GM18870 (cell line): Measurements from ENCODE around the gene SNRNP27.

Source experiments
- ATAC-seq: cut with Tn5 transposase; IDR thresholded peaks from one replicate; pipeline ENCODE4 v1.9.1; 2021; ENCODE audit warnings: moderate library complexity; ENCODE audit not compliant: unreplicated experiment

Gene SNRNP27

GRCh38 chr2:69914950-69915945, 21.5 kb downstream of the SNRNP27 start, which contains the start of gene MXD1:
Gene MXD1, plus strand, starts transcription at chr2:69915109. Its CDS starts 222 bp downstream, at chr2:69915331.
- no peak for ATAC-seq

GRCh38 chr2:69916106-69916505, 22.4 kb downstream of the SNRNP27 start:
- no peak for ATAC-seq

- no peak for ATAC-seq
Observed at GRCh38 chr2:69917852-69918251, 24.1 kb downstream of the SNRNP27 start.

- ATAC-seq: no peak
Observed at GRCh38 chr2:69918401-69918800, 24.6 kb downstream of the SNRNP27 start.

GRCh38 chr2:69923116-69923515, 29.4 kb downstream of the SNRNP27 start:
- no peak for ATAC-seq

GRCh38 chr2:69926849-69927515, 33.2 kb downstream of the SNRNP27 start:
- no peak for ATAC-seq

- ATAC-seq: no peak
Observed at GRCh38 chr2:69931832-69932595, 38.3 kb downstream of the SNRNP27 start.

GRCh38 chr2:69932596-69932922, 38.8 kb downstream of the SNRNP27 start:
- no peak for ATAC-seq

GRCh38 chr2:69933254-69933828, 39.6 kb downstream of the SNRNP27 start:
- ATAC-seq: no peak

- no peak for ATAC-seq
Observed at GRCh38 chr2:69933839-69934613, 40.3 kb downstream of the SNRNP27 start.

GRCh38 chr2:69934614-69934908, 40.8 kb downstream of the SNRNP27 start:
- ATAC-seq: no peak

- no peak for ATAC-seq
Observed at GRCh38 chr2:69935011-69935410, 41.3 kb downstream of the SNRNP27 start.

GRCh38 chr2:69936906-69937305, 43.1 kb downstream of the SNRNP27 start:
- no peak for ATAC-seq

- no peak for ATAC-seq
Observed at GRCh38 chr2:69937968-69938367, 44.2 kb downstream of the SNRNP27 start.

GRCh38 chr2:69939722-69940121, 46.0 kb downstream of the SNRNP27 start:
- ATAC-seq: no peak

- no peak for ATAC-seq
Observed at GRCh38 chr2:69940691-69941090, 46.9 kb downstream of the SNRNP27 start.

- ATAC-seq: no peak
Observed at GRCh38 chr2:69943000-69943842, 49.5 kb downstream of the SNRNP27 start.

- no peak for ATAC-seq
Observed at GRCh38 chr2:69943843-69944525, 50.2 kb downstream of the SNRNP27 start.

- no peak for ATAC-seq
Observed at GRCh38 chr2:69944756-69945155, 51.0 kb downstream of the SNRNP27 start.
